Uterus (tissue), 2 donors: ENCODE results near the gene ST7.

ENCODE experiments used
- POLR2A ChIP-seq, 2 donors: fragments of 450-650 bp; IDR thresholded peaks; one replicate each; pipeline ENCODE4 v1.6.1; 2016; ENCODE audit warnings: antibody characterized with exemption in 2 of 2, mild to moderate bottlenecking in 1 of 2, moderate library complexity in 1 of 2
- TF ChIP-seq, protein P1 (sequence below), 4 experiments: fragments of 200-600 bp in 2 of 4; fragments of 450-650 bp in 2 of 4; sonication (generic) in 2 of 4; IDR thresholded peaks; one replicate each; pipeline ENCODE4 v1.5.1; 2016 to 2019; ENCODE audit warnings: antibody characterized with exemption in 4 of 4, mild to moderate bottlenecking in 2 of 4, moderate library complexity in 1 of 4

DNA sequence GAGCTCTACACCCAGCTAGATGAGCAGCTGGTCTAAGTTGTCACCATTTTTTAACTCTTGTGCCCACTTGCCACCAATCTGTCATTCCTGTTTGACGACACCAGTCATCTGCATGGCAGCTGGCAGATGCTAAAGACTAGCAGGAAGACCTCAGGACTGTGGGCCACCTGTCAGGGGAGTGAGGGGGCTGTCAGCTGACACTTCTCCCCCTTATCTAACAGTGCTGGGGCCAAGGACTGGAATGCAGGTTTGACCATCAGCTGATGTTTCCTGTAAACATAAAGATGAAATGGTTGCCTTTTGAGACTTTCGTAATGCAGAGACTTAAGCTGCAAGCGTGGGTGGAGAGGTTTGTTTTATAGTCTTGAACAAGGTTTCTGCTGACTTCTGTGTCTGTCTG lies 276.0 kb downstream of the ST7 start:
- no peak for TF ChIP-seq POLR2A (IDR thresholded peaks at IDR 0.05)
- TF ChIP-seq, protein P1, sequence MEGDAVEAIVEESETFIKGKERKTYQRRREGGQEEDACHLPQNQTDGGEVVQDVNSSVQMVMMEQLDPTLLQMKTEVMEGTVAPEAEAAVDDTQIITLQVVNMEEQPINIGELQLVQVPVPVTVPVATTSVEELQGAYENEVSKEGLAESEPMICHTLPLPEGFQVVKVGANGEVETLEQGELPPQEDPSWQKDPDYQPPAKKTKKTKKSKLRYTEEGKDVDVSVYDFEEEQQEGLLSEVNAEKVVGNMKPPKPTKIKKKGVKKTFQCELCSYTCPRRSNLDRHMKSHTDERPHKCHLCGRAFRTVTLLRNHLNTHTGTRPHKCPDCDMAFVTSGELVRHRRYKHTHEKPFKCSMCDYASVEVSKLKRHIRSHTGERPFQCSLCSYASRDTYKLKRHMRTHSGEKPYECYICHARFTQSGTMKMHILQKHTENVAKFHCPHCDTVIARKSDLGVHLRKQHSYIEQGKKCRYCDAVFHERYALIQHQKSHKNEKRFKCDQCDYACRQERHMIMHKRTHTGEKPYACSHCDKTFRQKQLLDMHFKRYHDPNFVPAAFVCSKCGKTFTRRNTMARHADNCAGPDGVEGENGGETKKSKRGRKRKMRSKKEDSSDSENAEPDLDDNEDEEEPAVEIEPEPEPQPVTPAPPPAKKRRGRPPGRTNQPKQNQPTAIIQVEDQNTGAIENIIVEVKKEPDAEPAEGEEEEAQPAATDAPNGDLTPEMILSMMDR (IDR thresholded peaks at IDR 0.05): no peak
